Peyer's patch (tissue), 4 donors: Measurements from ENCODE around the gene LST1.

ENCODE experiments used
- POLR2A ChIP-seq, 2 donors: fragments of 450-650 bp; IDR thresholded peaks; one replicate each; pipeline ENCODE4 v1.5.1; 2017; ENCODE audit warnings: antibody characterized with exemption in 2 of 2, mild to moderate bottlenecking in 2 of 2, moderate library complexity in 2 of 2
- TF ChIP-seq, protein P1 (sequence below), 6 experiments: fragments of 450-650 bp in 4 of 6; fragments of 200-600 bp in 2 of 6; sonication (generic) in 1 of 6; IDR thresholded peaks; one replicate each; pipeline ENCODE4 v1.5.1; 2017 to 2019; ENCODE audit warnings: antibody characterized with exemption in 6 of 6, mild to moderate bottlenecking in 3 of 6, moderate library complexity in 1 of 6

DNA sequence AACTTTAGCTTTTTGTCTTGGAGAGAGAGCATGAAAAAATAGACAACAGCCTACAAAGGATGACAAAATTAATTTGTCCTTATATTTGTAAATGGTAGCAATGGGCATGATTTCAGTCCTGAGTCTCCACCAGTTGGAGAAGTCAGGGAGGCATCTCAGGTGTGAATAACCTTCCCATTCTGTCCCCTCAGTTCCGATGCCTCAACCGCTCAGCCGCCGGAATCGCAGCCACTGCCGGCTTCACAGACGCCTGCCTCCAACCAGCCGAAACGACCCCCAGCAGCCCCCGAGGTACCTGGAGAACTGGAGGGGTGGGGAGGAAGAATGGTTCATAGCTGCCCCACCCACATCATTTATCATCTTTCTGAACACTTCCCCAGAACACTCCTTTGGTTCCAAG, 38.0 kb downstream of the LST1 start:
- TF ChIP-seq, protein P1, sequence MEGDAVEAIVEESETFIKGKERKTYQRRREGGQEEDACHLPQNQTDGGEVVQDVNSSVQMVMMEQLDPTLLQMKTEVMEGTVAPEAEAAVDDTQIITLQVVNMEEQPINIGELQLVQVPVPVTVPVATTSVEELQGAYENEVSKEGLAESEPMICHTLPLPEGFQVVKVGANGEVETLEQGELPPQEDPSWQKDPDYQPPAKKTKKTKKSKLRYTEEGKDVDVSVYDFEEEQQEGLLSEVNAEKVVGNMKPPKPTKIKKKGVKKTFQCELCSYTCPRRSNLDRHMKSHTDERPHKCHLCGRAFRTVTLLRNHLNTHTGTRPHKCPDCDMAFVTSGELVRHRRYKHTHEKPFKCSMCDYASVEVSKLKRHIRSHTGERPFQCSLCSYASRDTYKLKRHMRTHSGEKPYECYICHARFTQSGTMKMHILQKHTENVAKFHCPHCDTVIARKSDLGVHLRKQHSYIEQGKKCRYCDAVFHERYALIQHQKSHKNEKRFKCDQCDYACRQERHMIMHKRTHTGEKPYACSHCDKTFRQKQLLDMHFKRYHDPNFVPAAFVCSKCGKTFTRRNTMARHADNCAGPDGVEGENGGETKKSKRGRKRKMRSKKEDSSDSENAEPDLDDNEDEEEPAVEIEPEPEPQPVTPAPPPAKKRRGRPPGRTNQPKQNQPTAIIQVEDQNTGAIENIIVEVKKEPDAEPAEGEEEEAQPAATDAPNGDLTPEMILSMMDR (IDR thresholded peaks at IDR 0.05) = no peak
- TF ChIP-seq POLR2A (IDR thresholded peaks at IDR 0.05) = no peak
